Frontal cortex (tissue), 4 donors: Measurements from ENCODE around the gene GARIN5B. TPM values are rescaled to one million over a fixed set of nuclear protein-coding genes. Genes with fewer than 3 reads are reported as not detected.

Experiments used
- DNase-seq, 2 donors: peaks; one replicate each; pipeline ENCODE4 v3.0.0; 2012; ENCODE audit warnings: low spot score in 2 of 2
- FAIRE-seq: peaks from 2 replicates; lab custom pipeline; 2012; peaks lifted over from hg19 to GRCh38; lab: Jason Lieb, UNC
- total RNA-seq: library from RNA; depleted of rRNA; stranded (reverse); fragments of >200 nt; gene quantifications from one replicate; pipeline ENCODE4 v1.2.3, GENCODE V29; 2014
- donor health status: control.
- donor health status: control.
- donor health status: control.

GARIN5B gene
- total RNA-seq, 1 donor from 2014 or later, result not detected

- FAIRE-seq (no peak), DNase-seq (peak in 1 of 2 donors; percentile 88)
Observed at GRCh38 chr19:55353803-55354697, 9.0 kb downstream of the GARIN5B start.

DNA sequence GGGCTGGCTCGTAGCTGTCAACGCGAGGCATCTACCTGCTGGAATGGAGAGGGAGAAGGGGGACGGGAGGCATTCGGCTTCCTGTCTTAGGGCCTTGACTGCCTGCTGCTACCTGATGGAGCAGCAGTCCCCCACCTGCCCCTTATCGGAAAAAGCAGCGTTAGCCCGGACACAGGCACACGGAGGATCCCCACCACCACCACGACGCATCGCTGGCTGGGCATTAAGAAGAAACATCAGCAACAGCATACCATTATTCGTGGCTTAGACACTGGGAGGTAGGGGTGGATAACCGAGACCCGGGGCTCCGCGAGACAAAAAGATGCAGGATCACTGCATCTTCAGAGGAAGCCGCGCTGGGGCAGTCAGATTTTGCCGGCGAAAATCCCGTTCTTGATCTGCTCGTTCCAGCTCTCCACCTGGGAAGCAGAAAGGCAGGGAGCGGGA lies 9.7 kb downstream of the GARIN5B start:
- DNase-seq (no peak), FAIRE-seq (no peak)

DNA sequence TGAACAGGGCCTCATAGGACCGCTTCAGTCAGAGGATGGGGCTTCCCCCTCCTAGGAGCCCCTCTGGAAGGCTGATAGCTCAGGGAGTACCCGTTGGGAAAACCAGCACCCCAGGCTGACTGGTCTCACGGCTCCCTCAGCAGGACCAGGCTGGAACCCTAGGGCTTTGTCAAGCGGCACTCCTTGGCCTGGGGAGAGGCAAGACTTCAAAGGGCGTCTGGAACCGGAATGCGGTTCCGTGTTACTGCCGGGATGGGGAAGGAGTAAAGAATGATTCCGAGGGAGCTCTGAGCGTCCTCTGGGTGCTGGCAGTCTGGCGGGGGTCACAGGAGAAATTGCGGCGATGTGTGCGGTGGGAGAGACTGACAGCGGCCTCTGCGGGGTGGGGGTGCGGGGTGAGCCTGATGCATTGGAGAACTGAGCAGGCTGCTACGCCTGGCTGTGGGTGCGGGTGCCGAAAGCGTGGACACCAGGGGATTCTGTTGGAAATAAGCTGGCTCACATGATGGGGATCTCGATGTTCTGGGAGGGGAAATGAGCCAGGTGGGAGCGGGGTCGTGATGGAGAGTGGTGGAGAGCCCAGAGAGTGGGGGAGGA lies 10.4 kb downstream of the GARIN5B start:
- FAIRE-seq, result no peak
- DNase-seq, result no peak

DNA sequence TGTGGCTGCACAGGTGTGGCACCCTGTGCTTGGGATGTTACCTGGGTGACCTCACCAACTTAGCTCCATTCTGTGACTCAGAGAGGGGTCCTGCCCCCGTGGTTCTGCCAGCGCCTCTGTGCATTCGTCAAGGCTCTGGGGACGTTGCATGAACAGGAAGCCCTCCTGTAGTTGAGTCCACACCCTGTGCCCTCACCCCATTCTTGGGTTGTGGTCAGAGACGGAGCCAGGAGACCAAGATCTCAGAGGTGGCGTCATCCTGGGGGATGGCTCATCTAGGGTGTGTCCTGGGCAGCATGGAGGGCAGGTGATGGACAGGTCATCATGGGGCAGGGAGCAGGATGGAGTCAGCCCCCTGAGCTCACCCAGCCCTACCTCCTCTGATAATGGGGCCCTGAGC lies 11.0 kb downstream of the GARIN5B start:
- FAIRE-seq (no peak), DNase-seq (no peak)

GRCh38 chr19:55350620-55351315 lies 12.3 kb downstream of the GARIN5B start:
- DNase-seq (no peak), FAIRE-seq (no peak)

DNA sequence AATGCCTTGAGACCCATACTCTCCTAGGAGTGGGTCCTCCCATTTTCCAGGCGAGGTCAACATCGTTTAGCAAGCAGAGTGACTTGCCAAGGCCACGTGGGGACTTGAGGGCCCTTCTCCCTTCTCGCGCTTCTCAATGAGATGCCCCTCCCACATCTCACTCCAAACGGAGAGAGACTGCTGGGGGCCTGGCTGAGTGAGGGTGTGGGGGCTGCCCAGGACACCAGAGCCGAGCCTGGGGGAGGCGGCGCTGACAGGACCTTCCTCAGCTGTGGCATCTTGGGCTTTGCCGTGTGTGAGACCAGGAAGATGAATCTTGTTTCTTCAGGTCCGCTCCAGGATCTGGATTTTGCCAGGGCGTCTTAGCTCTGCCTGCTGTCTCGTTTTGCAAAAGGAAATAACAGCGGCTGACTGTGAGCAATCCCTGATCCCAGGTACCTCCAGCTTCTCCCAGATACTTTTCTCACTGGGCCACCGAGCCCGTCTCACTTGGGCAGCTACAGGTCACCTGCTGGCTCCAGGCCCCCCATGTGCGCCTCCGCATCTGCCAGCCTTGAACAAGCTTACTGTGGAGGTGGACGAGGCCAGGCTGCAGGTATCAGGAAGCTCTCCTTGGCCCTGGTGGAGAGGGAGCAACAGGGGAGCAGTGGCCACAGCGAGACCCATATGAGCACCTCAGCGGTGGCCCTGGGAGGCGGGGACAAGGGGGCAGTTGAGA lies 14.6 kb downstream of the GARIN5B start:
- FAIRE-seq (no peak), DNase-seq (no peak)

GRCh38 chr19:55347442-55348009 lies 15.5 kb downstream of the GARIN5B start:
- DNase-seq, result no peak
- FAIRE-seq, result no peak

DNA sequence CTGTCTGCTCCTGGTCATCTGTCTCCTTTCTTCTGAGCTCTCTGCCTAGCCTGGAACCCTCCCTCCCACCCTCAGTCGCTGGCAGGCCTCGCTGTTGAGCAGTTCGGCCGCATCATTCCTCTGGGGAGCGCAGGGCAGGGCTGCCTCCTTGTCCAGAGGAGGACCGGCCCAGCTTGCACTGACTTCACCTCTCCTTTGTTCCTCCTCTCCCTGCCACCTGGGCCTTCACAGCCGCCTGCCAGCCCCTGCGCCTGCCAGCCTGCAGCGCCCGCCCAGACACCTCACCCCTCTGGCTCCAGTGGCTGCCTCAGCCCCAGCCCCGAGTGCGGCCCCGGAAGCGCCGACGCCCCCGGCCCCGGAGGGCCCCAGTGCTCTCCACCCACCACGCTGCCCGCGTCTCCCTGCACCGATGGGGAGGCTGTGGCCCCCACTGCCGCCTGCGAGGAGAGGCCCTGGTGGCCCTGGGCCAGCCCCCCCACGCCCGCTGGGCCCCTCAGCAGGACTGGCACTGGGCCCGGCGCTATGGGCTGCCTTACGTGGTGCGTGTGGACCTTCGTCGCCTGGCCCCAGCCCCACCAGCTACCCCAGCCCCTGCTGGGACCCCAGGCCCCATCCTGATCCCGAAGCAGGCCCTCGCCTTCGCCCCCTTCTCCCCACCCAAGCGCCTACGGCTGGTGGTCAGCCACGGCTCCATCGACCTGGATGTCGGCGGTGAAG lies 16.2 kb downstream of the GARIN5B start:
- DNase-seq, result no peak

GRCh38 chr19:55345818-55346724 lies 17.0 kb downstream of the GARIN5B start:
- DNase-seq (no peak), FAIRE-seq (no peak)

More for the DNA sequence above, 16.2 kb downstream of the GARIN5B start:
- no peak for FAIRE-seq

DNA sequence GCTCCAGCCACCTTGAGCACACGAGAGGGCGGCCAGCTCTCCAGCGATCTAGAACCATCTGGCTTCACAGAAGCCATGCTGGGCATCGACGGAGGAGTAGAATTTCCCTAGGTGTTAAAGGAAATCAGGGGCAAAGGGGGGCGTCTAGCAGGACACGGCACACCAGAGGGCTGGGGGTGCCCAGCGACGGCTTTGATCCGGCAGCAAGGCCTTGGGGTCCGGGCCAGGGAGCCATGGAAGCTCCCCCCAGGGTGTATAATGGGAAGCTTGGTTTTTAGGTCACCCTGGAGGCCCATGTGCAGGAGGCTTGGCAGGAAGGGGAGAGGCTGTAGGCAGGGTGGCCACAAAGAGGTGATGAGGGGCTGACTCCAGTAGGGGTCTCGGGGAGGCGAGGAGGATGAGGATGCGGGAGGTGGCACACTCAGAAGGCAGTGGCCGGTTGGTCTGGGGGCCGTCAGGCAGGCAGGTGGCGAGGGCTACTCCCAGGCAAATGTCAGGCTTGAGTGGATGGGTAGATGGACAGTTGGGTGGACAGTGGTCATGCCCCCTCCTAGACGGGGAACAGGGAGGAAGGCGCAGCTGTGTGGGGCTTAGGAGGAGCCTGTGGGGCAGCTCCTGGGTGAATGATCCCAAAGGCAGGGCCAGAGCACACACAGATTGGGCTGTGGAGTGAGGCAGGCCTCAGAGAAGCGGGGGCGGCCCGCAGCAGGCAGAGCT lies 17.8 kb downstream of the GARIN5B start:
- no peak for FAIRE-seq
- no peak for DNase-seq

- DNase-seq (peak in 1 of 2 donors; percentile 65), FAIRE-seq (no peak)
Observed at GRCh38 chr19:55344444-55344843, 18.6 kb downstream of the GARIN5B start.

DNA sequence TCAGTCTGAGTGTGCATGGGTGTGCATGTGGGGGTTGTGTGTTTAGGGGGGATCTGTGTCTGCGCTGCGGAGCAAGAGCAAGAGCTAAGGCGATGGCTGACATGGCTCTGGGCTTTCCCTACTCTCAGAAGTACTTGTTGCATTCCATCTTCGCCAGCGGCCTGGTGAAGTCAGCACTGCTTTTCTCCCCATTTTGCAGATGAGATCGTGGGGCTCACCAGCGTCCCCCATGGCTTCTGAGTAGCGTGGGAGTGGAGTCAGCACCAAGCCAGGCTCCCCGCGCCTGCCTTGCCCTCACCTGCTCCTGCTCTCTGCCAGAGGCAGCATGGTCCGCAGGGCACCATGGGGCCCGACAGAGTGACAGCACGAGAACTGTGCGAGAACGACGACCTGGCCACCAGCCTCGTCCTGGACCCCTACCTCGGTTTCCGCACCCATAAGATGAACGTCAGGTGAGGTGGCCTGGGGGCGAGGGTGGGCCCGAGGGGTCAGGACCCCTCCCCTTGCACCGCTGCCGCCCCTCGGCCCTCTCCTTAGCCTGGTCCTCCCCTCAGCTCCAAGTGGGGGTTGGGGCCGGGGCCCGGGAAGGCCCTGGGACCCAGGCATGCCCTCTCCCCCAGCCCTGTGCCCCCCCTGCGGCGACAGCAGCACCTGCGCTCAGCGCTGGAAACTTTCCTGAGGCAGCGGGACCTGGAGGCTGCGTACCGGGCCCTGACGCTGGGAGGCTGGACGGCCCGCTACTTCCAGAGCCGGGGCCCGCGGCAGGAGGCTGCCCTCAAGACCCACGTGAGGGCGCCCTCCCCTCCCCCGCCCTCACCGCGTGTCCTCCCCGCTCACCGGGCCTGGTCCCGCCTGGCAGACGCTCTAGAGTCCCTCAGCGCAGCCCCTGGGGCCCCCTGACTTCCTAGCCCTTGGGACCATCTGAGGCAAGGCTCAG lies 21.2 kb downstream of the GARIN5B start:
- peak in 1 of 2 donors; percentile 36 for DNase-seq
- FAIRE-seq, result no peak

DNA sequence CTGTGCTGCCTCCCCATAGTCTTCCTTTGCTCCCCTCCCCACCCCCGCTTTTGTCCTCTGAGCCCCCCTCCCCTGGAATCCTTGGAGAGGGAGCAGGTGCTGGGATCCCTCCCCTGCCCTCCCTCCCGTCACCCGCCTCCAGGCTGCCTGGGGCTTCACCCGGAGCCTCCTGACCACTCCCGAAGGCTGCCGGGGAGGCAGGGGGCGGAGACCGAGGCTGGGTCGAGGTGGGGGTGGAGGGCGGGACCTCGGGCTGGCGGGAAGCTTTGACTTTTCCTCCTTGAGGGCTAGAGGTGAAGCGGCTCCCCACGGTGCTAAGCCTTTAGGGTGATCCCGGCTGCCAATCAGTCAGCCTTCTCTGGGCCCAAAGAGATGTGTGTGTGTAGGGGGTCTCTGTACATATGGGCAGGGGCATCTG lies 21.9 kb downstream of the GARIN5B start:
- FAIRE-seq (no peak), DNase-seq (peak; percentile 80 to 91)

- DNase-seq (peak in 1 of 2 donors; percentile 42), FAIRE-seq (no peak)
Observed at GRCh38 chr19:55340784-55341147, 22.3 kb downstream of the GARIN5B start.

DNA sequence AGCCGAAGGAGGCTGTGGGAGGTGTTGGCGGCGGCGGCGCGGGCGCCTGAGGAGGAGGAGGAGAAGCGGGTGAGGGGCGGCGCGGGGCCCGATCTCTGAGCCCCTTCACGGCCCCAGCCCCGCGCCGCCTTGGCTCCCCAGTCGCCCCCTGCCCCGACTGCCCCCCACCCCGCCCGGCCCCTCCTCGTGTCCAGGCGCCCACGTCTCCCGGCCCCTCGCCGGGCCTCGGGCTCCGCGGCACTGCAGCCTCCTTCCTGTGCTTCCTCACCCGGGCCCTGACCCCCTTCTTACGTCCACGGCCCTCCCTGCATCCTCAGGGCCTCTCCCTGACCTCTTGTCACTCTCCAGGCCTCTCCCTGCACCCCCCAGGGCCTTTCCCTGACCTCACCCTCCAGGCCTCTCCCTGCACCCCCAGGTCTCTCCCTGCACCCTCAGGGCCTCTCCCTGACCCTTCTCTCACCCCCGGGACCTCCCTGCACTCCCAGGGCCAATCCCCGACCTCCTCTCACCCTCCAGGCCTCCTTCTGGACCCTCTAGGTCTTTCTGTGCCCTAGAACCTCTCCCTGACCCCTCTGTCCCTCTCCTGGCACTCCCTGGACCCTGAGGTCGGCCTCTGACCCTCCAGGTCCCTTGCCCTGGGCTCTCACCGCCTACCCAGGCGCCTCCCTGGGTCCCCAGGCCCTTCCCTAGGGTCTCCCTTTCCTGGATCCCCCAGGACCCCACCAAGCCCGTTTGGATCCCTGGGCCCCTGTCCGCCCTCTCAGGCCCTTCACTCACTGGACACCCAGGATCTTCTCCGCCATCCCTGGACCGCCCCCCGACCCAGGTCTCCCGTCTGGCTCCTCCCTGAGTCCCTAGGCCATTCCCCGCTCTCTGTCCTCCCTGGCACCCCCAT lies 22.9 kb downstream of the GARIN5B start:
- peak in 1 of 2 donors; percentile 40 for DNase-seq
- FAIRE-seq, result no peak
